Keratinocyte (primary cell): ENCODE data around the gene TTC28. TPM values are rescaled to one million over a fixed set of nuclear protein-coding genes. Genes with fewer than 3 reads are reported as not detected.

ENCODE experiments used
- DNase-seq: peaks from one replicate; pipeline ENCODE4 v3.0.0-alpha.2; 2011; ENCODE audit warnings: low read depth, missing footprints, low spot score
- FAIRE-seq: peaks from 2 replicates; lab custom pipeline; 2011; peaks lifted over from hg19 to GRCh38; lab: Jason Lieb, UNC
- H2AFZ ChIP-seq: 2 replicates; pipeline ENCODE4 v1.6.0; 2012; ENCODE audit warnings: low read length, control low read depth, inconsistent platforms; ENCODE audit not compliant: control insufficient read depth
- H3K27ac ChIP-seq: 2 replicates; pipeline ENCODE4 v1.5.1; 2011; ENCODE audit warnings: low read length; ENCODE audit not compliant: control insufficient read depth, insufficient read depth
- H3K27me3 ChIP-seq: 3 replicates; pipeline ENCODE4 v1.6.0; 2011; ENCODE audit warnings: low read length; ENCODE audit not compliant: control insufficient read depth, insufficient read depth; ENCODE audit errors: extremely low read depth
- H3K36me3 ChIP-seq, 2 experiments: 2 replicates in 1 of 2; 3 replicates in 1 of 2; pipeline ENCODE4 v1.5.1; 2011; ENCODE audit warnings: low read length in 2 of 2, mild to moderate bottlenecking in 1 of 2; ENCODE audit not compliant: control insufficient read depth in 2 of 2, insufficient read depth in 2 of 2; ENCODE audit errors: extremely low read depth in 1 of 2
- H3K4me1 ChIP-seq: 3 replicates; pipeline ENCODE4 v1.5.1; 2011; ENCODE audit warnings: low read length; ENCODE audit not compliant: control insufficient read depth, insufficient read depth; ENCODE audit errors: extremely low read depth
- H3K4me2 ChIP-seq: 3 replicates; pipeline ENCODE4 v1.6.0; 2011; ENCODE audit warnings: low read depth, low read length; ENCODE audit not compliant: control insufficient read depth, insufficient read depth; ENCODE audit errors: extremely low read depth
- H3K4me3 ChIP-seq, 3 experiments: fragments of 200-600 bp in 1 of 3; sonication (generic) in 1 of 3; 2 replicates in 2 of 3; 3 replicates in 1 of 3; pipeline ENCODE4 v1.5.1; 2011 to 2016; ENCODE audit warnings: low read length in 3 of 3, mild to moderate bottlenecking in 3 of 3, control low read depth in 2 of 3, inconsistent platforms in 1 of 3, low read depth in 1 of 3, mixed read lengths in 1 of 3, mixed run types in 1 of 3, moderate library complexity in 1 of 3; ENCODE audit not compliant: control insufficient read depth in 2 of 3, insufficient read depth in 2 of 3; ENCODE audit errors: extremely low read depth in 1 of 3
- H3K79me2 ChIP-seq: 2 replicates; pipeline ENCODE4 v1.6.0; 2012; ENCODE audit warnings: low read length; ENCODE audit not compliant: control insufficient read depth, insufficient read depth
- H3K9ac ChIP-seq: 3 replicates; pipeline ENCODE4 v1.6.0; 2011; ENCODE audit warnings: low read length; ENCODE audit not compliant: control insufficient read depth, insufficient read depth; ENCODE audit errors: extremely low read depth
- H3K9me1 ChIP-seq: 3 replicates; pipeline ENCODE4 v1.6.0; 2011; ENCODE audit warnings: low read length; ENCODE audit not compliant: control insufficient read depth, insufficient read depth; ENCODE audit errors: extremely low read depth
- H3K9me3 ChIP-seq: 2 replicates; pipeline ENCODE4 v1.5.1; 2012; ENCODE audit warnings: low read depth, low read length; ENCODE audit not compliant: control insufficient read depth
- H4K20me1 ChIP-seq: 3 replicates; pipeline ENCODE4 v1.6.0; 2011; ENCODE audit warnings: low read length; ENCODE audit not compliant: control insufficient read depth, insufficient read depth; ENCODE audit errors: extremely low read depth
- CTCF ChIP-seq, 3 experiments: IDR thresholded peaks in 1 of 3; conservative IDR thresholded peaks in 1 of 3; optimal IDR thresholded peaks in 1 of 3; 2 replicates in 2 of 3; 3 replicates in 1 of 3; pipeline versions ENCODE3 to v1.5.1; 2011; ENCODE audit warnings: low read length in 3 of 3, mild to moderate bottlenecking in 3 of 3, moderate library complexity in 2 of 3, control low read depth in 1 of 3, inconsistent platforms in 1 of 3; ENCODE audit not compliant: insufficient read depth in 2 of 3; ENCODE audit errors: extremely low read depth in 1 of 3
- EZH2 ChIP-seq: IDR thresholded peaks from one replicate; pipeline ENCODE4 v1.6.1; 2012; ENCODE audit warnings: inconsistent platforms, mild to moderate bottlenecking, low read length, moderate library complexity
- dilution Hi-C: fragments of 300-500 bp; cut with MboI; formaldehyde crosslinking; loops from one replicate; pipeline ENCODE4 v1.7.0; 2020; ENCODE audit warnings: low sequenced_read_pairs; ENCODE audit not compliant: extremely low pct_ligation_motif_present
- polyA plus RNA-seq, 5 experiments: library from polyadenylated mRNA; depleted of rRNA in 3 of 5; stranded (reverse) in 3 of 5; stranded (forward) in 1 of 5; unstranded in 1 of 5; fragments of >200 nt; gene quantifications; 1 replicate in 1 of 5; 2 replicates in 3 of 5; 3 replicates in 1 of 5; pipeline versions ENCODE4 v1.2.1 to v1.2.3, GENCODE V29; 2011 to 2012; ENCODE audit warnings: missing spikeins in 2 of 5, low read depth in 1 of 5, low replicate concordance in 1 of 5

The TTC28 gene
- polyA plus RNA-seq, 1 donor (not counting 4 experiments of a cell fraction or from before 2014, with no cell fraction given) = 0.66 TPM

GRCh38 chr22:28143241-28143865 is 536.3 kb downstream of the TTC28 start:
- dilution Hi-C loops = no loop called here
- Histone ChIP-seq H3K9ac (no peak overlapping the region), H3K4me3 (no peak overlapping the region), H3K27ac (no peak overlapping the region), H4K20me1 (no peaks in the 10 kb centered on the region), H3K9me1 (no peaks in the 10 kb centered on the region), H3K36me3 (no peaks in the 10 kb centered on the region), H3K4me2 (no peak overlapping the region), H2AFZ (no peak overlapping the region), H3K79me2 (no peaks in the 10 kb centered on the region), H3K9me3 (no peaks in the 10 kb centered on the region), H3K27me3 (no peaks in the 10 kb centered on the region), H3K4me1 (peaks cover 22% of the 10 kb centered on the region)
- TF ChIP-seq CTCF (optimal IDR thresholded peaks at IDR 0.05 in 1 of 3, IDR thresholded peaks at IDR 0.05 in 1 of 3, conservative IDR thresholded peaks at IDR 0.05 in 1 of 3; ENCODE audit: extremely low read depth in 1 of 3, insufficient read depth in 2 of 3, low read length in 3 of 3) (no peak), EZH2 (no peak)
- DNase-seq (no peak), FAIRE-seq (no peak)

DNA sequence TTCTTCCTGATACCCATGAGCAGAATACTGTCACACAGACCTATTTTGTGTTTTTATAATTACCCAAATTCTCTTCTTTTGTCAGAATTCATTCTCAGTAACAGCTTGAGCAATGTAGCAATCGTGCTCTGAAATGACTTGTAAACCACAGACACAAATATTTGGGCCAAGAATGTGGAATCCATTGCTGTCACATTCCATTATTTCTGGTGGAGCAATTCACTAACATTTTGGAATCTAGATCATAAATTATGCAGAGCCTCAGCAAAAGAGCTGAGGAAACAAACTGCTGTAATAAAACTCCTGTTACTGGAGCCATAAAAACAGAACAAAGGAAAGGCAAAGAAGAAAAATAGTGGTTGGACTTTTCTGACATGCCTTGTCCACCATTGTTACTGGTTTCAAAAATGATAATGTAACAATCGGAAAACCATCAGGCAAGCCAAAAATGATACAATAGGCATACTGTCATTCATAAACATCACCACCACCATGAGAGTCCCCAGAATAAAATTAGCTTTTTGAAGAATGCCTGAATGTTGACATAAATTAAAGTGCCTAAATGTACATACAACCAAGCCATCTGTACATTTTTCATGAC is 537.2 kb downstream of the TTC28 start:
- Histone ChIP-seq H3K27me3 (no peaks in the 10 kb centered on the region), H3K9ac (no peak overlapping the region), H3K27ac (no peak overlapping the region), H3K4me1 (peaks cover 22% of the 10 kb centered on the region), H3K9me3 (no peaks in the 10 kb centered on the region), H3K9me1 (no peaks in the 10 kb centered on the region), H3K36me3 (no peaks in the 10 kb centered on the region), H3K4me2 (peak overlapping the region; percentile 37), H4K20me1 (no peaks in the 10 kb centered on the region), H3K79me2 (no peaks in the 10 kb centered on the region), H2AFZ (no peak overlapping the region), H3K4me3 (no peak overlapping the region)
- dilution Hi-C loops = no loop called here
- DNase-seq (no peak), FAIRE-seq (no peak)
- TF ChIP-seq EZH2 = no peak
- no peak for TF ChIP-seq CTCF (optimal IDR thresholded peaks at IDR 0.05 in 1 of 3, IDR thresholded peaks at IDR 0.05 in 1 of 3, conservative IDR thresholded peaks at IDR 0.05 in 1 of 3; ENCODE audit: extremely low read depth in 1 of 3, insufficient read depth in 2 of 3, low read length in 3 of 3)
